Choroid plexus epithelial cell (primary cell): ENCODE data around the gene TPSG1.
"Not testable (repeated sequence)": the region's sequence is repeated elsewhere in the genome, so short reads cannot be mapped to it uniquely, and the experiment has no call there.

Experiments used
- DNase-seq: peaks from one replicate; pipeline ENCODE4 v3.0.0-alpha.2; 2010; ENCODE audit warnings: low read depth
- H3K4me3 ChIP-seq: 2 replicates; pipeline ENCODE4 v1.5.1; 2011; ENCODE audit warnings: low read depth, mild to moderate bottlenecking, control low read depth, low read length, moderate library complexity
- CTCF ChIP-seq: conservative IDR thresholded peaks from 2 replicates; pipeline ENCODE4 v1.5.1; 2011; ENCODE audit warnings: low read depth, mild to moderate bottlenecking, control low read depth, inconsistent platforms, low read length, moderate library complexity

The TPSG1 gene

GRCh38 chr16:1225051-1225451, at the start of gene TPSG1:
TPSG1 (minus strand) TSS chr16:1225268; CDS start chr16:1225252, 16 bp downstream.
- TF ChIP-seq CTCF, result no peak
- no peak for DNase-seq
- no peak within 1 kb of the TSS for H3K4me3 ChIP-seq

DNA sequence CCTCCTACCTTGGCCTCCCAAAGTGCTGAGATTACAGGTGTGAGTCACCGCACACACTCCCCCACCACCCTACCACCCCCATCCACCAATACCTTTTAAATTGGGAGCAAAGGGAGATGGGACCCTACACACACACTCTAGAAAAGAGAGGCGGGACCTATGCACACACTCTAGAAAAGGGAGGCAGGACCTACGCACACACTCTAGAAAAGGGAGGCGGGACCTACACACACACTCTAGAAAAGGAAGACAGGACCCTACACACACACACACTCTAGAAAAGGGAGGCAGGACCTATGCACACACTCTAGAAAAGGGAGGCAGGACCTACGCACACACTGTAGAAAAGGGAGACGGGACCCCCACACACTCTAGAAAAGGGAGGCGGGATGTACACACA, 49.7 kb upstream of the TPSG1 start:
- no peak for DNase-seq
- TF ChIP-seq CTCF, result no peak
- no peak overlapping the region for H3K4me3 ChIP-seq

DNA sequence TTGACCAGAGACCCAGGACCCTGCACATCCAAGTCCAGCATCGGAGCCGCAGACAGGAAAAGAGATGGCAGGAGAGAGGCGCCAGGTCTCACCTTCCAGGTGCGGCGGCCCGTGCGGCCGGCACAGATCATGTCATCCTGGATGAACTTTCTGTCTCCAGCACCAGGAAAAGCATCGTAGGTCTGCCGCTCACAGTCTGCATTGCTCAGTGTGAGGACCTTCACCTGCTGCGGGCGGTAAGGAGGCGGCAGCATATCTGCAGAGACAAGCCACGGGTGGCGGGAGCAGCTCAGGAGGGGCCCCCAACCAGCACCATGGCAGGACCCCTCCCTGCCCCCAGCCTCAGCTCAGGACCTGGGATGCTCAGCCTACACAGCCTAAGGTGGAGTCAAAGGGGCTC, 48.7 kb upstream of the TPSG1 start:
- no peak overlapping the region for H3K4me3 ChIP-seq
- DNase-seq, result no peak
- TF ChIP-seq CTCF, result no peak

DNA sequence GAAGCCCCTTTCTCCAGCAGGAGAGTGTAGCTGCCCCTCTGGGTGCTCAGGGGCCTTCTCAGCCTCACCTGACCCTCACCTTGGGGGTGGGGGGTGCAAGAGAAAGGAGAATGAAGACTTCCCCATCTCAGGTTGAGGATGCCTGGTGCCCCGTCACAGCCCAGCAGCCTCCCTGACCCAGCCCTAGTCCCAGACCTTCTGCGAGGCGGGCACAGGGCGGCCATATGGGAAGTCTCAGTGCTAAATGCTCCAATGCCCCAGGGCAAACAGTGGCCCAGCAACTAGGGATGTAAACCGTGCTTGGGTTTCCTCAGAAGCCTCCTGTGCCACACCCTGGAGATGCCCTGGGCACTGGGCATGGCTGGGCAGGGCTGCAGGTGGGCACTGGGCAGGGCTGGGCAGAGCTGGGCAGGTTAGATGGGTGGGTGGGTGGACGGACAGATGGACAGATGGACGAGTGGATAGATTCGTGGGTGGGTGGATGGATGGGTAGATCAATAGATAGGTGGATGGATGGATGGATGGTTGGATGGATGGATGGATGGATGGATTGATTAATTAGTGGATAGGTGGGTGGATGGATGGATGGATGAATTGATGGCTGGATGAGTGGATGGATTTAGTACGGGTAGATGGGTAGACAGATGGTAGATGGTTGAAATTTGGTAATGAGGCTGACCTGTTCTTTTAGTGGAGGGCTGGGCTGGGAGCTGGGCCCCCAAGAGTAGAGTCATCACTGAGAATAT, 47.6 kb upstream of the TPSG1 start:
- TF ChIP-seq CTCF, result no peak
- no peak for DNase-seq
- H3K4me3 ChIP-seq, result no peak overlapping the region

DNA sequence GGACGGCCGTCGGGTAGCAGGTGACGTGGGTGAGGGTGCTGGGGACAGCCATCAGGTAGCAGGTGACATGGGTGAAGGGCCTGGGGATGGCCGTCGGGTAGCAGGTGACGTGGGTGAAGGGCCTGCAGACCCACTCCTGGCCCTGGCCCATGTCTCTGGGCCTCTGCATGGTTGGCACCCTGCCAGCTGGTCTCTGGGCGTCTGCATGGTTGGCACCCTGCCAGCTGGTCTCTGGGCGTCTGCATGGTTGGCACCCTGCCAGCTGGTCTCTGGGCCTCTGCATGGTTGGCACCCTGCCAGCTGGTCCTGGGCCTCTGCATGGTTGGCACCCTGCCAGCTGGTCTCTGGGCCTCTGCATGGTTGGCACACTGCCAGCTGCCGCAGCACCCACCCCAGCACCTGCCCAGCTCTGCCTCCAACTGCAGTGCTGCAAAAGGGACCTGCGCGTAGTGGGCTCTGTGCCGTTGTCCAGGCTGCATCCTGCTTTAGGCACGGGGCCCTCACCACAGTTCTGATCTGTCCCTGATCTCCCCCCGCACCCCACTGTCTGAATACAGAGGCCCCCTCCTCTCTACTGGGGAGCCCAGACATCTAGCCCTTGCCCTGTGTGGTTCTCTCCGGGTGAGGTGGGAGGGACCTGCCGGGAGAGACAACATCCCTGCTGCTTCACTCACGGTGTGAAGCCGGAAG, 46.8 kb upstream of the TPSG1 start:
- H3K4me3 ChIP-seq, result not testable (repeated sequence)
- DNase-seq, result peak; percentile 11

- no peak overlapping the region for H3K4me3 ChIP-seq
- no peak for TF ChIP-seq CTCF
- no peak for DNase-seq
Measured at GRCh38 chr16:1271380-1271723, 46.3 kb upstream of the TPSG1 start.

DNA sequence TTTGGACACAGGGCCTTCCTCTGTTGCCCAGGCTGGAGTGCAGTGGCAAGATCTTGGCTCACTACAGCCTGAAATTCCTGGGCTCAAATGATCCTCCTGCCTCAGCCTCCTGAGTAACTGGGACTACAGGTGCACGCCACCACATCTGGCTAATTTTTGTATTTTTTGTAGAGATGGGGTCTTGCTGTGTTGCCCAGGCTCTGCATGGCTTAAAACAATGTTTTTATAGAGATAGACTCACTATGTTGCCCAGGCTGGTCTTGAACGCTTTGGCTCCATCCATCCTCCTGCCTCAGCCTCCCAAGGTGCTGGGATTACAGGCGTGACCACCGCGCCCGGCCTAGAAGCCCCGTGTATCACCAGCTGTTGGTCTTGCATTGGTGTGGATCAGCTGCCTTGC, 44.4 kb upstream of the TPSG1 start:
- H3K4me3 ChIP-seq, DNase-seq: not testable (repeated sequence)

GRCh38 chr16:1265826-1266225, 40.8 kb upstream of the TPSG1 start:
- no peak overlapping the region for H3K4me3 ChIP-seq
- DNase-seq, result no peak
- TF ChIP-seq CTCF, result no peak
